Fibroblast of lung (primary cell): ENCODE measurements around the gene TRAPPC12.

ENCODE experiments used
- EZH2 ChIP-seq: IDR thresholded peaks from 2 replicates; pipeline ENCODE4 v1.5.1; 2012; ENCODE audit warnings: low read length, control low read depth, mild to moderate bottlenecking; ENCODE audit errors: missing control alignments
- TF ChIP-seq, protein P1 (sequence below), 2 donors: IDR thresholded peaks in 1 of 2; conservative IDR thresholded peaks in 1 of 2; 1 replicate in 1 of 2; 2 replicates in 1 of 2; pipeline ENCODE4 v1.5.1; 2011 to 2012; ENCODE audit warnings: low read length in 2 of 2, control low read depth in 1 of 2, inconsistent platforms in 1 of 2, low read depth in 1 of 2, mild to moderate bottlenecking in 1 of 2

DNA sequence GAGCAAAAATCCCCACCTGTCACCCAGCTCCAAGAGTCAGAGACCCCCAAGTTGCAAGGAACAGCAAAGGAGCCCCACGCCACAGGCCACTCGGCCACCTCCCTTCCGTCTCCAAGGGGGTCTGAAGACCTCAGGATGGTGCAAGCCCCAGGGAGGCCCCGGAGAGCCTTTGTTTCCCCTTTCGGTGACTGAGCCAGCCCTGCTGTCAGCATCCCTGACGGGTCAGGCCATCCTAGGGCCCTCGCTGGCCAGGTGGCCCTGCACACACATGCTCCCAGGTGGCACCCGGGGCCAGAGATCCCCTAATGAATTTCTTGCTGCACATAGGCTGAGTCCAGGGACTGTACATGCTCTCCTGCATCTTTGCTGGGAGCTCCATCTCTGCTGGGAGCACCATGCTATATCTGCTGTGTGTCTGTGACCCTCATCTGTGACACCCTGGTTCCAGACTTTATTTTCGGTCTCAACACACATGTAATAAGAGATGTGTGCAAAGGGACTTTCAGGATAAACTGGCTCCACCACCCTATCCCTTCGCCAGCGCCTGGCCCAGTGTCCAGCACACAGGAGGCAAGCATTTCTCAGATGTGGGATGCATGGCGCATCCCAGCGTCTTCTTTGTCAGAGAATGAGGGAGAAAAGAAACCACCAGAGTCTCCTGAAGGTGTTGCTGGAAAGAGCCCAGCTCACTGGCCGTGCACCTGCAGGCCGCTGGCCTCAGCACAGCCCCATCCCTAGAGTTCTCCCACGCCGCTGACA is 112.4 kb downstream of the TRAPPC12 start:
- TF ChIP-seq, protein P1, sequence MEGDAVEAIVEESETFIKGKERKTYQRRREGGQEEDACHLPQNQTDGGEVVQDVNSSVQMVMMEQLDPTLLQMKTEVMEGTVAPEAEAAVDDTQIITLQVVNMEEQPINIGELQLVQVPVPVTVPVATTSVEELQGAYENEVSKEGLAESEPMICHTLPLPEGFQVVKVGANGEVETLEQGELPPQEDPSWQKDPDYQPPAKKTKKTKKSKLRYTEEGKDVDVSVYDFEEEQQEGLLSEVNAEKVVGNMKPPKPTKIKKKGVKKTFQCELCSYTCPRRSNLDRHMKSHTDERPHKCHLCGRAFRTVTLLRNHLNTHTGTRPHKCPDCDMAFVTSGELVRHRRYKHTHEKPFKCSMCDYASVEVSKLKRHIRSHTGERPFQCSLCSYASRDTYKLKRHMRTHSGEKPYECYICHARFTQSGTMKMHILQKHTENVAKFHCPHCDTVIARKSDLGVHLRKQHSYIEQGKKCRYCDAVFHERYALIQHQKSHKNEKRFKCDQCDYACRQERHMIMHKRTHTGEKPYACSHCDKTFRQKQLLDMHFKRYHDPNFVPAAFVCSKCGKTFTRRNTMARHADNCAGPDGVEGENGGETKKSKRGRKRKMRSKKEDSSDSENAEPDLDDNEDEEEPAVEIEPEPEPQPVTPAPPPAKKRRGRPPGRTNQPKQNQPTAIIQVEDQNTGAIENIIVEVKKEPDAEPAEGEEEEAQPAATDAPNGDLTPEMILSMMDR (conservative IDR thresholded peaks at IDR 0.05 in 1 of 2, IDR thresholded peaks at IDR 0.05 in 1 of 2; ENCODE audit: low read depth in 1 of 2, low read length in 2 of 2): no peak
- TF ChIP-seq EZH2: no peak
